HG02759 (cell line): ENCODE measurements around the gene UFSP2.

Source experiments
- ATAC-seq: cut with Tn5 transposase; IDR thresholded peaks from one replicate; pipeline ENCODE4 v1.9.1; 2021; ENCODE audit warnings: mild to moderate bottlenecking, moderate library complexity; ENCODE audit not compliant: unreplicated experiment

UFSP2 gene

DNA sequence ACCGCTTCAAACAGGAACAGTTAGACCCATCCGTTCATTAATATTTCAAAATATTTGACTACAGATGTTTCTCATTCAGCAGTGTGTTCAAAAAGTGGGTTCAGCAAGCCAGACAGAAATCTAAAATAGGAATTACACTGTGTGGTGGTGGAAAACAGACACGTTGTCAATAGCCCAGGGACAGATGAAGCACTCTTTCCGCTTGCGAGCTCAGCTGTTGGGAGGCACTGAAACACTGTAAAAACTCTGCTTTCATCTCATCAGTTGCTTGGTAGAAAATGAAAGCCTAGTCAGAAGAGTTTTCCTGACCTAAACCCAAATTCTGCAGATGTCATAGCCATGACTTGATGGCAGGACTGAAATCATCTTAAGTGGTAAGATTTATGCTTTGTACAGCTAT, 68.6 kb downstream of the UFSP2 start:
- no peak for ATAC-seq

DNA sequence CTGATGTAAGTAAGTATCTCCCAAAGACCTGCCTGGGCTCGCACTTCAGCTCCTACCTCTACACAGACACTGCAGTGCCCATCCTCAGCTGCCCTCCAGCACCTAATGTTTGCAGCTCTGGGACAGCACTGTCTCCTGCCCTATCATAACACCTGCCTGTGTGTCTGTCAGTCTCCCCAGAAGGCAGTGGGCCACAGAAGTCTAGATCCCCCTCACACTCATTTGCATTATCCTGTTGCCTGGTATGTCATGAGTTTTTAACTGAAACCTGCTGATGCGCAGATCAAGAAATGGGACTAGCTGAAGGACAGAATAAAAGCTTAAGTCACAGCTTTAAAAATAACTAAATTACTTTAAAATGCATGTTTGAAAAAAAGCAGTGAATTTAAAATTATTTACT, 73.0 kb downstream of the UFSP2 start:
- no peak for ATAC-seq

DNA sequence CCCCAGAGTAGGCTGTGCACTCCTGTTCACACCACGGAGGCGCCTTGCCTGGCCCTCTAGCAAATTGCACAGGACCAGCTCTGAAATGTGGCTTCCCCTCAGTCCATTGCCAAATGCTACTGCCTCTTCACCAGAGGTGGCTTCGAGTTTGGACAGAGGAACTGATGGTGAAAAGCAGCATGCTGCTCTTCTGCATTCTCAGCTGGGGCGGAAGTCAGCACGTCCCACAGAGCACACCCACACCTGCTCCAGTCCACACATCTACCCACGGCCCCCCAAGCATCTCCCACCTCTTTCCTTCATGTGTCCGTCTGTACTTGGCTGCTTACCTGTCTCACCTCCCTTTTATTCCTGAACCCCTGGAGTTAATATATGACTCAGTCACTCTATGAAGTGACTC, 73.6 kb downstream of the UFSP2 start:
- no peak for ATAC-seq

DNA sequence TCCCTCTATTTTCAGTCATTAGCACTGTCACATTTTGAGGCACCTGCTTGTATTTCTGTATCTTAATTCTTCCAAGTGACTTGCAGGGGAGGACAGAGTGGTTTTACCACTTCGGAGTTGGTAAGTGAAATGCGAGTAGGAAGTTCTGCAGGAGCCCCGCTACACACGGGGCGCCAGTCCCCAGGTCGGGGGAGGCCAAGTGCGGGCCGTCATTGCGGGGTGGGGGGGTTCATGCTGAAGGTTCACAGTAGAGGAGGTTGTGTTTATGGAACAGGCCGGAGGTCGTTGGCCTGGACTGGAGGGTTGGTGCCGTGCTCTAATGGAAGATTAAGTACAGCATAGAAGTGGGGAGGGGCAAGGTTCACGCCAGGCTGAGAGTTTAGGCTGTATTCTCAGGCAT, 74.1 kb downstream of the UFSP2 start:
- ATAC-seq: no peak
